Lung (tissue), 12 donors: Measurements from ENCODE around the gene TEAD1. TPM values are rescaled to one million over a fixed set of nuclear protein-coding genes. Genes with fewer than 3 reads are reported as not detected.

ENCODE experiments used
- ATAC-seq: fragments of 200-7000 bp; cut with Tn5 transposase; one replicate; pipeline ENCODE4 v1.9.1; 2020; ENCODE audit warnings: moderate number of reproducible peaks; ENCODE audit not compliant: insufficient read depth, low FRiP score
- DNase-seq, 3 donors: peaks; one replicate each; pipeline ENCODE4 v3.0.0-alpha.2; 2013 to 2017
- H3K27ac ChIP-seq, 2 donors: one replicate each; pipeline ENCODE4 v1.5.1; 2013; ENCODE audit warnings: mild to moderate bottlenecking in 2 of 2, moderate library complexity in 2 of 2, control low read depth in 1 of 2, inconsistent platforms in 1 of 2, low read depth in 1 of 2, low read length in 1 of 2
- H3K27me3 ChIP-seq, 3 donors: one replicate each; pipeline ENCODE4 v1.5.1; 2013; ENCODE audit warnings: low read length in 2 of 3; ENCODE audit not compliant: control insufficient read depth in 3 of 3, insufficient read depth in 3 of 3
- H3K36me3 ChIP-seq, 4 donors: one replicate each; pipeline ENCODE4 v1.5.1; 2013; ENCODE audit warnings: low read length in 4 of 4, mild to moderate bottlenecking in 1 of 4, moderate library complexity in 1 of 4; ENCODE audit not compliant: control insufficient read depth in 4 of 4, insufficient read depth in 4 of 4
- H3K4me1 ChIP-seq, 5 donors: one replicate each; pipeline ENCODE4 v1.5.1; 2013; ENCODE audit warnings: low read length in 5 of 5, mild to moderate bottlenecking in 2 of 5, moderate library complexity in 1 of 5; ENCODE audit not compliant: control insufficient read depth in 5 of 5, insufficient read depth in 5 of 5
- H3K4me3 ChIP-seq: one replicate; pipeline ENCODE4 v1.5.1; 2013; ENCODE audit warnings: mild to moderate bottlenecking, control low read depth, moderate library complexity
- H3K9ac ChIP-seq, 2 donors: one replicate each; pipeline ENCODE4 v1.5.1; 2013; ENCODE audit warnings: low read length in 2 of 2, control low read depth in 1 of 2; ENCODE audit not compliant: insufficient read depth in 1 of 2
- H3K9me3 ChIP-seq, 4 donors: one replicate each; pipeline ENCODE4 v1.5.1; 2013; ENCODE audit warnings: low read length in 3 of 4, mild to moderate bottlenecking in 1 of 4, moderate library complexity in 1 of 4; ENCODE audit not compliant: control insufficient read depth in 4 of 4, insufficient read depth in 3 of 4
- CTCF ChIP-seq: IDR thresholded peaks from 2 replicates; pipeline ENCODE4 v1.5.1; 2012; ENCODE audit warnings: mild to moderate bottlenecking; ENCODE audit errors: control extremely low read depth, extremely low read depth
- WGBS, 2 donors: extraction: QIAGEN DNeasy Blood & Tissue Kit; methylation state at CpG; one replicate each; pipeline ENCODE4 v1.1.7; 2013; 5-methylcytosine and 5-hydroxymethylcytosine counted together
- polyA plus RNA-seq, 2 donors: library from polyadenylated mRNA; stranded (reverse); fragments of 200-250 nt; gene quantifications; one replicate each; pipeline ENCODE4 v1.2.1, GENCODE V29; 2013
- total RNA-seq, 2 donors: library from RNA; depleted of rRNA in 1 of 2; stranded (reverse); fragments of >200 nt in 1 of 2; gene quantifications; one replicate each; pipeline ENCODE4 v1.2.1, GENCODE V29; 2014 to 2021
- donor health status: control.
- donor health status: control.
- donor health status: Bipolar disorder and iron deficiency.
- donor health status: healthy.
- donor health status: DM: yes; HTN: yes; CAD: no.

Gene TEAD1
- total and polyA plus RNA-seq, 4 donors: 7.7 to 141 (median 38.8) TPM

GRCh38 chr11:12917822-12918221, 243.6 kb downstream of the TEAD1 start:
- 80 to 83% methylated on average over 1 of the region's 1 CpG for WGBS, 2 donors
- Histone ChIP-seq H3K4me1 (peaks cover 0 to 16% (median 0%) of the 10 kb centered on the region in 5 donors), H3K9me3 (no peaks in the 10 kb centered on the region), H3K36me3 (peaks cover 0 to 7% (median 2%) of the 10 kb centered on the region in 4 donors), H3K27me3 (no peaks in the 10 kb centered on the region), H3K27ac (no peak overlapping the region), H3K9ac (no peak overlapping the region), H3K4me3 (no peak overlapping the region)
- no peak for TF ChIP-seq CTCF
- DNase-seq (no peak), ATAC-seq (no peak)

GRCh38 chr11:12918667-12919066, 244.4 kb downstream of the TEAD1 start:
- Histone ChIP-seq H3K36me3 (peaks cover 0 to 8% (median 2%) of the 10 kb centered on the region in 4 donors), H3K4me3 (no peak overlapping the region), H3K9ac (no peak overlapping the region), H3K27ac (no peak overlapping the region), H3K4me1 (peaks cover 0 to 16% (median 0%) of the 10 kb centered on the region in 5 donors), H3K27me3 (no peaks in the 10 kb centered on the region), H3K9me3 (no peaks in the 10 kb centered on the region)
- no peak for TF ChIP-seq CTCF
- WGBS, 2 donors: 96 to 97% methylated on average over 4 of the region's 4 CpGs
- ATAC-seq (no peak), DNase-seq (no peak)

GRCh38 chr11:12922418-12922817, 248.2 kb downstream of the TEAD1 start:
- H3K36me3 ChIP-seq: peaks cover 3 to 13% (median 8%) of the 10 kb centered on the region in 4 donors
- no peak for TF ChIP-seq CTCF
- H3K9ac ChIP-seq: no peak overlapping the region
- 83 to 95% methylated on average over 5 to 7 of the region's 7 CpGs for WGBS, 2 donors
- no peaks in the 10 kb centered on the region for H3K27me3 ChIP-seq
- DNase-seq (no peak), ATAC-seq (no peak)
- no peak overlapping the region for H3K27ac ChIP-seq
- peaks cover 0 to 2% (median 0%) of the 10 kb centered on the region in 5 donors for H3K4me1 ChIP-seq
- H3K9me3 ChIP-seq: no peaks in the 10 kb centered on the region
- no peak overlapping the region for H3K4me3 ChIP-seq

- WGBS, 2 donors: 86% methylated on average over 12 of the region's 12 CpGs
- Histone ChIP-seq H3K36me3 (peaks cover 3 to 13% (median 8%) of the 10 kb centered on the region in 4 donors), H3K27ac (no peak overlapping the region), H3K9ac (no peak overlapping the region), H3K4me3 (no peak overlapping the region), H3K9me3 (no peaks in the 10 kb centered on the region), H3K4me1 (peaks cover 0 to 2% (median 0%) of the 10 kb centered on the region in 5 donors), H3K27me3 (no peaks in the 10 kb centered on the region)
- no peak for TF ChIP-seq CTCF
- peak; percentile 25 to 62 (median 53) for DNase-seq
- ATAC-seq: no peak
Measured at GRCh38 chr11:12922980-12923507, 248.8 kb downstream of the TEAD1 start.
